ENCODE measurements around the gene PCP2. TPM values are rescaled to one million over a fixed set of nuclear protein-coding genes. Genes with fewer than 3 reads are reported as not detected.

PCP2 gene
- total RNA-seq, 3 donors from 2014 or later, result 0.37 TPM; not detected in 2

DNA sequence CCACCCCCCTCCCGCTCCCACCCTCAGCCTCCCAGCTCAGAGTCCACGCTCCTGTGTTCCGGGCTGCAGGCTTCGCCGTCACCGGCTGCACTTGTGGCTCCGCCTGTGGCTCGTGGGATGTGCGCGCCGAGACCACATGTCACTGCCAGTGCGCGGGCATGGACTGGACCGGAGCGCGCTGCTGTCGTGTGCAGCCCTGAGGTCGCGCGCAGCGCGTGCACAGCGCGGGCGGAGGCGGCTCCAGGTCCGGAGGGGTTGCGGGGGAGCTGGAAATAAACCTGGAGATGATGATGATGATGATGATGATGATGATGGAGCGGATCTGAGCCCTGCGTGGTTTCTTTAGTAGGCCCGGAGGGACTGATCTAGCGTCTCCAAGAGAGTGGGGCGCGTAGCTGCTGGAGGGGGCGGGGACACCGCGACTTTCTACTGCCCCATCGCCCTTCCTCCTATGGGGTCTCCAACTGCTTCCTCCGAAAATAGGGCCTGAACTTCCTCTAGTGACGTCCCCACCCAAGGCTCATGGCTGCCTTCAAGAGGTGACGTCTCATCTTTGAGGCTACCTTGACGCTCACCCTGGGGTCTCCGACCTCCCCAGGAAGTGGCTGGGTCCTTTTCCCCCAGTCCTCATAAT lies 36.7 kb upstream of the PCP2 start:
- Mint-ChIP-seq H3K27me3 (ENCODE audit: low read depth) (peaks cover 56% of the 10 kb centered on the region), H3K36me3 (ENCODE audit: insufficient read depth) (no peaks in the 10 kb centered on the region), H3K4me3 (peak overlapping the region; percentile 46), H3K9me3 (no peaks in the 10 kb centered on the region), H3K4me1 (ENCODE audit: low read depth) (peaks cover 15% of the 10 kb centered on the region)
- ATAC-seq (peak; percentile 54 to 69), DNase-seq (no peak)

GRCh38 chr19:7669641-7670040 lies 36.1 kb upstream of the PCP2 start:
- no peaks in the 10 kb centered on the region for H3K9me3 Mint-ChIP-seq
- H3K4me3 Mint-ChIP-seq, result peak overlapping the region; percentile 52
- no peaks in the 10 kb centered on the region for H3K36me3 Mint-ChIP-seq (ENCODE audit: insufficient read depth)
- H3K4me1 Mint-ChIP-seq (ENCODE audit: low read depth), result peaks cover 14% of the 10 kb centered on the region
- no peak for DNase-seq
- H3K27me3 Mint-ChIP-seq (ENCODE audit: low read depth), result peaks cover 51% of the 10 kb centered on the region
- ATAC-seq, result no peak

- no peak for ATAC-seq
- peaks cover 43% of the 10 kb centered on the region for H3K27me3 Mint-ChIP-seq (ENCODE audit: low read depth)
Measured at GRCh38 chr19:7668842-7669241, 35.3 kb upstream of the PCP2 start, which contains the start of gene RETN. TSS of gene RETN (plus strand) at chr19:7669049. CDS start at chr19:7669327, 278 bp downstream.

DNA sequence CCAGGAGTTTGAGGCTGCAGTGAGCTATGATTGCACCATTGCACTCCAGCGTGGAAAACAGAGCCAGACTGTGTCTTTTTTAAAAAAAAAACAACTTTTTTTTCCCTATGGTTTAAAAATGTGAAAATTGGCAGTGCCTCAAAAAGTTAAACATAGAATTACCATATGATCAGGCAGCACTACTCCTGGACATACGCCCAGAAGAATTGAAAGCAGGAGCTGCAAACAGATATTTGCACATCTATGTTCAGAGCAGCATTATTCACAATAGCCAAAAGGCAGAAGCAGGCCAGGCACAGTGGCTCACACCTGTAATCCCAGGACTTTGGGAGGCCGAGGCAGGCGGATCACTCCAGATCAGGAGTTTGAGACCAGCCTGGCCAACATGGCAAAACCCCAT lies 31.6 kb upstream of the PCP2 start:
- ATAC-seq, result no peak
- Mint-ChIP-seq H3K4me3 (no peak overlapping the region), H3K4me1 (ENCODE audit: low read depth) (peaks cover 4% of the 10 kb centered on the region), H3K27me3 (ENCODE audit: low read depth) (peaks cover 22% of the 10 kb centered on the region), H3K9me3 (no peaks in the 10 kb centered on the region), H3K36me3 (ENCODE audit: insufficient read depth) (no peaks in the 10 kb centered on the region)
- no peak for DNase-seq

More at GRCh38 chr19:7668842-7669241, 35.3 kb upstream of the PCP2 start, which contains the start of gene RETN:
- no peaks in the 10 kb centered on the region for H3K36me3 Mint-ChIP-seq (ENCODE audit: insufficient read depth)
- peaks cover 11% of the 10 kb centered on the region for H3K4me1 Mint-ChIP-seq (ENCODE audit: low read depth)
- no peak for DNase-seq
- peak within 1 kb of the TSS; percentile 52 for H3K4me3 Mint-ChIP-seq
- no peaks in the 10 kb centered on the region for H3K9me3 Mint-ChIP-seq

GRCh38 chr19:7663706-7664105 lies 30.2 kb upstream of the PCP2 start:
- Mint-ChIP-seq H3K36me3 (ENCODE audit: insufficient read depth) (no peaks in the 10 kb centered on the region), H3K27me3 (ENCODE audit: low read depth) (peaks cover 12% of the 10 kb centered on the region), H3K4me1 (ENCODE audit: low read depth) (no peaks in the 10 kb centered on the region), H3K4me3 (no peak overlapping the region), H3K9me3 (no peaks in the 10 kb centered on the region)
- ATAC-seq (no peak), DNase-seq (no peak)

DNA sequence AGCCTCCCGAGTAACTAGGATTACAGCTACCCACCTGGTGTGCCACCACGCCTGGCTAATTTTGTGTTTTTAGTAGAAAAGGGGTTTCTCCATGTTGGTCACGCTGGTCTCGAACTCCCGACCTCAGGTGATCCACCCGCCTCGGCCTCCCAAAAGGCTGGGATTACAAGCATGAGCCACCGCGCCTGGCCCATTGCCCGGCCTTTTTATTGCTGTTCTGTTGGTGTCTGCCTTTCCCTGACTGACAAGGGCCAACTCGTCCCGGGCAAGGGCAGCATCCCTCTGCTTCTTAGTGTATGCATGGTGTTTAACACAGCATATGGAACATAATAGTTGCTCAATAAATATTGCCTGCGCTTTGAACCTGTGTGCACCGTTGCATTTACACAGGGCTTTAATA lies 29.1 kb upstream of the PCP2 start:
- no peak for ATAC-seq
- no peaks in the 10 kb centered on the region for H3K9me3 Mint-ChIP-seq

DNA sequence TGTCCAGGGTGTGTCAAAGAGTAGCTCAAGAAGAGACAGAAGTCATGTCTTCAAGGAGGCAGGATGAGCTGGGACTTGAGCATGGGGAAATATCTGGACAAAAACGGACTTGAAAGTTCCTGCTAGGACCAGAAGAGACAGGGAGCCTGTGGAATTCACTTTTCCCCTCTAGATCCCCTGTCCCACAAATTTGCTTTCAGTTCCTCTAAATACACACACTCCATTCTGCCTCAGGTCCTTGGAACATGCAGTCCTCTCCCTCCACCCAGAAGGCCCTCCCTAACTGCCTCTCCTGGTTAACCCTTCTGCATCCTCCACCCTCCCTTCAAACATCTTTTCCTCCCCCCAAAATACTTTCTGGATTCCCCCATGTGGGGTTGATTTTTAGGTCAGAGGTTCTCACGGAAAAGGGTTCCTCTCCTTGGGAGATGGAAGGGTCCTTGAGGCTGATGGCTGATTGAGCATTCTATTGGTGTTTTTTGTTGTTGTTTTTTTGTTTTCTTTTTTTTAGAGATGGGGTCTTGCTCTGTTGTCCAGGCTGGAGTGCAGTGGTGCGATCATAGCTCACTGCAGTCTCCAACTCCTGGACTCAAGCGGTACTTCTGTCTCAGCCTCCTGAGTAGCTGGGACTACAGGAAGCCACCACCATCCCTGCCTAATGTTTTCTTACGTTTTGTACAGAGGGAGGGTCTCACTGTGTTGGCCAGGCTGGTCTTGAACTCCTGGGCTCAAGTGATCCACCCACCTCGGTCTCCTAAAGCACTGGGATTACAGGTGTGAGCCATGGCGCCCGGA lies 28.4 kb upstream of the PCP2 start:
- no peak for ATAC-seq
- no peaks in the 10 kb centered on the region for H3K9me3 Mint-ChIP-seq
- H3K27me3 Mint-ChIP-seq (ENCODE audit: low read depth), result peaks cover 7% of the 10 kb centered on the region
- no peak overlapping the region for H3K4me3 Mint-ChIP-seq
- no peak for DNase-seq
- no peaks in the 10 kb centered on the region for H3K36me3 Mint-ChIP-seq (ENCODE audit: insufficient read depth)
- peaks cover 12% of the 10 kb centered on the region for H3K4me1 Mint-ChIP-seq (ENCODE audit: low read depth)

More for the DNA sequence above, 29.1 kb upstream of the PCP2 start:
- Mint-ChIP-seq H3K4me3 (no peak overlapping the region), H3K27me3 (ENCODE audit: low read depth) (peaks cover 8% of the 10 kb centered on the region), H3K36me3 (ENCODE audit: insufficient read depth) (no peaks in the 10 kb centered on the region), H3K4me1 (ENCODE audit: low read depth) (peaks cover 8% of the 10 kb centered on the region)
- DNase-seq, result no peak

- H3K36me3 Mint-ChIP-seq (ENCODE audit: insufficient read depth), result no peaks in the 10 kb centered on the region
- H3K4me1 Mint-ChIP-seq (ENCODE audit: low read depth), result peaks cover 12% of the 10 kb centered on the region
- DNase-seq, result no peak
- peak overlapping the region; percentile 49 for H3K4me3 Mint-ChIP-seq
- H3K27me3 Mint-ChIP-seq (ENCODE audit: low read depth), result no peaks in the 10 kb centered on the region
- no peaks in the 10 kb centered on the region for H3K9me3 Mint-ChIP-seq
- ATAC-seq, result peak; percentile 95 to 98
Measured at GRCh38 chr19:7658219-7658686, 24.7 kb upstream of the PCP2 start.

DNA sequence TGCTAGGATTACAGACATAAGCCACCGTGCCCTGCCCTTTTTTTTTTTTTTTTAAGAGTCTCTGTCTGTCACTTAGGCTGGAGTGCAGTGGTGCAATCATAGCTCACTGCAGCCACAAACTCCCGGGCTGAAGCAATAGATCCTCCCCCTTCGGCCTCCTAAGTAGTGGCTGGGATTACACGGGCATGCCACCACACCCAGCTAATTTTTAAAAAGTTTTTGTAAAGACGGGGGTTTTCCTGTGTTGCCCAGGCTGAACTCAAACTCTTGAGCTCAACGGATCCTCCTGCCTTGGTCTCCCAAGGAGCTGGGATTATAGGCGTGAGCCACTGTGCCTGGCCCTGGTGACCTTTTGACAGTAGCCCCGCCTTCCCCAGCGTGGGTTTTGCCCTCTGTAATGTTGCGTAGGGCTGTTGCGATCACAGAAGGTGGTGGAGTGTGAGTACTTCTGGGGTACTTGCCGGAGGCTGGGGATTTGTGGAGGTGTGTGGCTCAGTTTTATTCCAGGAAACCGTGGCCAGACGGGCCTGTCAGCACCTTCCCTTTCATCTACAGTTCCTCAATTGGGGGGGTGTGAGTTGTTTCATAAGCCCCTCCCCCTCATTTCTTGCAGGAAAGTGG lies 23.7 kb upstream of the PCP2 start:
- no peaks in the 10 kb centered on the region for H3K9me3 Mint-ChIP-seq
- DNase-seq (no peak), ATAC-seq (peak; percentile 24 to 37)
- no peak overlapping the region for H3K4me3 Mint-ChIP-seq
- H3K4me1 Mint-ChIP-seq (ENCODE audit: low read depth), result peaks cover 18% of the 10 kb centered on the region
- no peaks in the 10 kb centered on the region for H3K36me3 Mint-ChIP-seq (ENCODE audit: insufficient read depth)
- no peaks in the 10 kb centered on the region for H3K27me3 Mint-ChIP-seq (ENCODE audit: low read depth)

DNA sequence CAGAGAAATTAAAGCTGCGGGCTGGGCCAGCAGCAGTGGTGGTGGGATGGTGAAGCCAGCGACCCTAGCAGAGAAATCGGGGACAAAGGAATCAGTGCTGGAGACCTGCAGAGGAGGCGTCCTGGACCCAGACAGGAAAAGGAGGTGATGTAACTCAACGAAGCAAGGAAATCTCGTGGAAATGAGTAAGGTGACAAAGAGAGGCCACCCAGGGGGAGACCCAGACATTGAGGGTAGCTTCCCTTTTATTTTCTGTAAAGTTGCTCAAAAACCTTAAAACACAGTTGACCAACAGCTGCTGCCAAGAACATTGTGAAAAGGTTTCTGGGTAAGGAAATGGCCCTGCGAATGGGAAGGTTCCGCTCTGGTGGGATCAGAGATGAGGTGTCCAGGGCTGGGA lies 22.1 kb upstream of the PCP2 start:
- Mint-ChIP-seq H3K36me3 (ENCODE audit: insufficient read depth) (no peaks in the 10 kb centered on the region), H3K9me3 (no peaks in the 10 kb centered on the region), H3K4me3 (no peak overlapping the region), H3K4me1 (ENCODE audit: low read depth) (peaks cover 22% of the 10 kb centered on the region), H3K27me3 (ENCODE audit: low read depth) (no peaks in the 10 kb centered on the region)
- no peak for ATAC-seq
- DNase-seq, result no peak

- DNase-seq, result no peak
- Mint-ChIP-seq H3K4me3 (no peak overlapping the region), H3K4me1 (ENCODE audit: low read depth) (peaks cover 22% of the 10 kb centered on the region), H3K27me3 (ENCODE audit: low read depth) (no peaks in the 10 kb centered on the region), H3K9me3 (no peaks in the 10 kb centered on the region), H3K36me3 (ENCODE audit: insufficient read depth) (no peaks in the 10 kb centered on the region)
- no peak for ATAC-seq
Measured at GRCh38 chr19:7654401-7654800, 20.9 kb upstream of the PCP2 start.

DNA sequence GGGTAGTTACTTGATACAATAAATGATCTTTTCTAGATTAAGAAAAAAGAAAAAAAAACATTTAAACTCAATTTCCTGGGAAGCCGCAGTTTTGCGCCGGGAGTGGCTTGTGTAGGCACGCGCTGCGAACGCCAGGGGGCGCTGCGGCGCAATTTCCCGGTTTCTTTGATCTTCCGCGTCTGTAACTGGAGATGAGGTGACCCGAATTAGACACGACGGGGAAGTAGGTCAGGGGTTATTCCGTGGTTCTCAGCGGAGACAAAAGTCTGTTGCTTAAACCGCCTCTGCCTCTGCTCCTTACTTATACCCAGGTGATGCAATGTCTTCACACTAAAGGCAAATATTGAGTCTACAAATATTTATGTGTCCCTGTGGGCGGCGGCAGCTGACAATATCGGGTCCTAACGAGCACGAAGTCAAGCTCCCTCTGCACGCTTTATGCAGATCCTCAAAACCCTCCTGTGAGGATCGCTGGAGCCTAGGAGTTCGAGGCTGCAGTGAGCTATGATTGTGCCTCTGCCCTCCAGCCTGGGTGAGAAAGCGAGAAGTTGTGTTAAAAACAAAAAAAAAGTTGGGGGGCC lies 18.6 kb upstream of the PCP2 start:
- no peaks in the 10 kb centered on the region for H3K36me3 Mint-ChIP-seq (ENCODE audit: insufficient read depth)
- H3K27me3 Mint-ChIP-seq (ENCODE audit: low read depth), result no peaks in the 10 kb centered on the region
- H3K4me1 Mint-ChIP-seq (ENCODE audit: low read depth), result peaks cover 10% of the 10 kb centered on the region

DNA sequence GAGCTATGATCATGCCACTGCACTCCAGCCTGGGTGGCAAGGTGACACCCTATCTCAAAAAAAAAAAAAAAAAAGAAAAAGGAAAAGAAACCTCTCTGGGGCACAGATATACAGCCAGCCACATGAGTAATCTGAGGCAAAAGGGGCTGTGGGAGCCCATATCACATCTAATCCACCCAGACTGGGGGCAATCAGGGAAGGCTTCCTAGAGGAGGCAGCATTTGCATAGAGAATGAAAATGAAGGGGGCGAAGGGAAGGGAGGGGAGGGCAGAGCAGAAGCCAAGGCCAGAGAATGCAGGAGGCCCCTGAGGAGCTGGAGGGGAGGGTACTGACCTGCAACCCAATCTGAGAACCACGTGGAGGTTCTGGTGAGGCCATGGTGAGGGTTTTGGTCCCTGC lies 16.6 kb upstream of the PCP2 start:
- no peak for ATAC-seq
- Mint-ChIP-seq H3K4me3 (no peak overlapping the region), H3K9me3 (no peaks in the 10 kb centered on the region), H3K36me3 (ENCODE audit: insufficient read depth) (peaks cover 4% of the 10 kb centered on the region), H3K4me1 (ENCODE audit: low read depth) (peaks cover 10% of the 10 kb centered on the region), H3K27me3 (ENCODE audit: low read depth) (no peaks in the 10 kb centered on the region)
- no peak for DNase-seq

More for the DNA sequence above, 18.6 kb upstream of the PCP2 start:
- Mint-ChIP-seq H3K4me3 (peak overlapping the region; percentile 64), H3K9me3 (no peaks in the 10 kb centered on the region)
- ATAC-seq (peak; percentile 88 to 91), DNase-seq (peak; percentile 86)

DNA sequence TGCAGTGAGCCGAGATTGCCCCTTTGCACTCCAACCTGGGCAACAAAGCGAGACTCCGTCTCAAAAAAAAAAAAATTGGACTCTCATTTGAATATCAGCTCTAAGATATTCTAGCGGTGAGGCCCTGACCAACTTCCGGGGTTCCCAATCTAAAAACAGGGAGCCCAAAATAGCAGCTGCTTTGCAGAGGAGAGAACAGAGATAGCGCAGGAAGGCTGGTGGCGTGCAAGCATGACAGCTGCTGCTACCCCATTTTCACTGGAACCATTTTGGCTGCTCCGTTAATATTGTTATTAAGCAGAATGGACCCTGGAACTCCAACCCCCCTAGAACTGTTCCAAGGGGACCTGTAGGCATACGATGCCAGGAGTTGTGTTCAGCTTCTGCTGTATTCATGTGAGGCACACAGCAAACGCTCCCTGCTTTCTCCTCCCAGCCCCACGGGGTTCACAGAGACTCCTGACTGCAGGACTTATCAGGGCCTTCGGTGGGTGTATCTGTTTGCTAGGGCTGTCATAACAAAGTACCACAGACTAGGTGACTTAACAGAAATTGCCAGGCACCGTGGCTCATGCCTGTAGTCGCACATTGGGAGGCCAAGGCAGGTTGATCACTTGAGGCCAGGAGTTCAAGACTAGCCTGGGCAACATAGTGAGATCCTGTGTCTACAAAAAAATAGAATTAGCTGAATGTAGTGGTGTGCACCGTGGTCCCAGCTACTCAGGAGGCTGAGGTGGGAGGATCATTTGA lies 14.9 kb upstream of the PCP2 start:
- H3K4me3 Mint-ChIP-seq, result no peak overlapping the region
- H3K27me3 Mint-ChIP-seq (ENCODE audit: low read depth), result no peaks in the 10 kb centered on the region
- H3K36me3 Mint-ChIP-seq (ENCODE audit: insufficient read depth), result peaks cover 8% of the 10 kb centered on the region
- H3K9me3 Mint-ChIP-seq, result no peaks in the 10 kb centered on the region
- ATAC-seq (no peak), DNase-seq (no peak)
- H3K4me1 Mint-ChIP-seq (ENCODE audit: low read depth), result peaks cover 10% of the 10 kb centered on the region
